ENCODE measurements around the gene SCN11A. TPM values are rescaled to one million over a fixed set of nuclear protein-coding genes. Genes with fewer than 3 reads are reported as not detected.
A peak's percentile ranks its signal among the peaks of the same experiment; 100 is the strongest.

Gene SCN11A
- total RNA-seq, 1 experiment from 2014 or later: not detected

DNA sequence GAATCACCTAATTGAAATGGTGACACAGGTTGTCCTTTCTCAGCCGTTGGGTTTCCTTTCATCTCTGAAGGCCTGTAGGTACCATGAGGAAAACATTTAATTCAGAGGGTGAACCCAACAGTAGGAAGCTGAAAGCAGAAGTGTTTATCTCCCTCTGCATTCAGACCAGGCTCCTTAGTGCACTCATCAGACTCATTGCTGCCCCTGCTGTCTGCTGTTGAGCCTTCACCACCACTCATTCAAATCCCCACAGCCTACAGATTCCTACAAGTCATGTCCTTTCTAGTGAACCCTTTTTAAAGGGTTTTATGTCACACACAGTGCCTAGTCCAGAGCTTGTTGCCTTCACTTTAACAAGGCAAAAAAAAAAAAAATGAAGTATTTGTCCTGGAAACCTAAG lies 13.5 kb upstream of the SCN11A start:
- Histone ChIP-seq H3K4me1 (ENCODE audit: insufficient read depth, low read length) (no peaks in the 10 kb centered on the region), H3K79me2 (ENCODE audit: low read length) (peaks cover 6% of the 10 kb centered on the region; the same call in 1 of the 2 replicates), H2AFZ (ENCODE audit: low read length) (no peak overlapping the region), H3K9ac (ENCODE audit: low read length) (no peak overlapping the region), H3K36me3 (ENCODE audit: low read depth, low read length) (peaks cover 8% of the 10 kb centered on the region; the same call in 1 of the 2 replicates), H3K4me2 (ENCODE audit: low read length) (no peak overlapping the region), H3K27me3 (ENCODE audit: low read length) (no peaks in the 10 kb centered on the region), H3K9me3 (ENCODE audit: low read length) (no peaks in the 10 kb centered on the region), H3F3A (ENCODE audit: low read length, unreplicated experiment) (no peaks in the 10 kb centered on the region), H3K27ac (ENCODE audit: low read length) (no peak overlapping the region), H3K9me2 (replicated peaks; ENCODE audit: low read length) (no peaks in the 10 kb centered on the region), H4K20me1 (ENCODE audit: low read length) (no peaks in the 10 kb centered on the region), H3K4me3 (ENCODE audit: low read length) (no peak overlapping the region)
- CTCF ChIA-PET: interaction anchor here (0.6 kb wide), 1 partner anchor 223 kb away, joined by 7 read pairs; no protein-coding TSS in a partner anchor
- POLR2A ChIA-PET (ENCODE audit: unreplicated experiment): no interaction called here
- TF ChIP-seq, protein P1, sequence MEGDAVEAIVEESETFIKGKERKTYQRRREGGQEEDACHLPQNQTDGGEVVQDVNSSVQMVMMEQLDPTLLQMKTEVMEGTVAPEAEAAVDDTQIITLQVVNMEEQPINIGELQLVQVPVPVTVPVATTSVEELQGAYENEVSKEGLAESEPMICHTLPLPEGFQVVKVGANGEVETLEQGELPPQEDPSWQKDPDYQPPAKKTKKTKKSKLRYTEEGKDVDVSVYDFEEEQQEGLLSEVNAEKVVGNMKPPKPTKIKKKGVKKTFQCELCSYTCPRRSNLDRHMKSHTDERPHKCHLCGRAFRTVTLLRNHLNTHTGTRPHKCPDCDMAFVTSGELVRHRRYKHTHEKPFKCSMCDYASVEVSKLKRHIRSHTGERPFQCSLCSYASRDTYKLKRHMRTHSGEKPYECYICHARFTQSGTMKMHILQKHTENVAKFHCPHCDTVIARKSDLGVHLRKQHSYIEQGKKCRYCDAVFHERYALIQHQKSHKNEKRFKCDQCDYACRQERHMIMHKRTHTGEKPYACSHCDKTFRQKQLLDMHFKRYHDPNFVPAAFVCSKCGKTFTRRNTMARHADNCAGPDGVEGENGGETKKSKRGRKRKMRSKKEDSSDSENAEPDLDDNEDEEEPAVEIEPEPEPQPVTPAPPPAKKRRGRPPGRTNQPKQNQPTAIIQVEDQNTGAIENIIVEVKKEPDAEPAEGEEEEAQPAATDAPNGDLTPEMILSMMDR (conservative IDR thresholded peaks at IDR 0.05; ENCODE audit: low read depth, low read length): peak; percentile 59
- no peak for TF ChIP-seq EZH2phosphoT487 (IDR thresholded peaks at IDR 0.05; ENCODE audit: borderline replicate concordance, low read length)
- peak; percentile 47 for DNase-seq
- BruUV-seq (replicated peaks): no TSS peak
- peak; percentile 98 for ATAC-seq
- intact Hi-C loops (cut with micrococcal nuclease): no loop called here

GRCh38 chr3:39064646-39065045 lies 12.9 kb upstream of the SCN11A start:
- H4K20me1 ChIP-seq (ENCODE audit: low read length): no peaks in the 10 kb centered on the region
- no peaks in the 10 kb centered on the region for H3F3A ChIP-seq (ENCODE audit: low read length, unreplicated experiment)
- H3K9ac ChIP-seq (ENCODE audit: low read length): no peak overlapping the region
- no peak overlapping the region for H2AFZ ChIP-seq (ENCODE audit: low read length)
- H3K4me3 ChIP-seq (ENCODE audit: low read length): no peak overlapping the region
- ATAC-seq (no peak), DNase-seq (no peak)
- intact Hi-C loops (cut with micrococcal nuclease): no loop called here
- POLR2A ChIA-PET (ENCODE audit: unreplicated experiment): no interaction called here
- H3K9me2 ChIP-seq (replicated peaks; ENCODE audit: low read length): no peaks in the 10 kb centered on the region
- CTCF ChIA-PET: no interaction called here
- BruUV-seq (replicated peaks): no TSS peak
- H3K27me3 ChIP-seq (ENCODE audit: low read length): no peaks in the 10 kb centered on the region
- TF ChIP-seq, protein P1 (conservative IDR thresholded peaks at IDR 0.05; ENCODE audit: low read depth, low read length): no peak
- TF ChIP-seq EZH2 (IDR thresholded peaks at IDR 0.05; ENCODE audit: low read length, unreplicated experiment) (no peak), EZH2phosphoT487 (IDR thresholded peaks at IDR 0.05; ENCODE audit: borderline replicate concordance, low read length) (no peak)
- H3K36me3 ChIP-seq (ENCODE audit: low read depth, low read length): peaks cover 5% of the 10 kb centered on the region; the same call in 1 of the 2 replicates
- no peaks in the 10 kb centered on the region for H3K9me3 ChIP-seq (ENCODE audit: low read length)
- H3K4me2 ChIP-seq (ENCODE audit: low read length): no peak overlapping the region
- H3K27ac ChIP-seq (ENCODE audit: low read length): no peak overlapping the region
- H3K4me1 ChIP-seq (ENCODE audit: insufficient read depth, low read length): no peaks in the 10 kb centered on the region
- peaks cover 9% of the 10 kb centered on the region; the same call in 1 of the 2 replicates for H3K79me2 ChIP-seq (ENCODE audit: low read length)

DNA sequence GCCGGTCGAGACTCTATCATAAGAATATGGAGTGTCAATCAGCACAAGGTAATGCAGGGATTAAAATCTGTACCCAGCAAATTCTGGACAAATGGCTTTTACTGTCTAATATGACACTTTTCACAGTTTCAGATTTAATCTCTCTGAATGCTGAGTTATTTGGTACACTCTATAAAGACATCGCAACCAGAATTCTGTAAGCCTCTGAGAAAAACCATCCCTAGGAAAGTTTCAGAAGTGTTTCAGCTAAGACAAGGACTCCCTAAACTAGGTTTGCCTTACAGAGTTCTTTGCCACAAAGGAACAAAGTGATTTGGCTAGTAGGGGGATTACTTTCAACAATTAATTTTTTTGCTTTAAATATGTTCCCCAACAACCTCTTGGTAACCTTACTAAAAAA lies 11.4 kb upstream of the SCN11A start:
- TF ChIP-seq EZH2phosphoT487 (IDR thresholded peaks at IDR 0.05; ENCODE audit: borderline replicate concordance, low read length): no peak
- no peak overlapping the region for H3K27ac ChIP-seq (ENCODE audit: low read length)
- H3K79me2 ChIP-seq (ENCODE audit: low read length): peaks cover 18% of the 10 kb centered on the region
- no peak for ATAC-seq
- H3K9me3 ChIP-seq (ENCODE audit: low read length): no peaks in the 10 kb centered on the region
- H3K4me2 ChIP-seq (ENCODE audit: low read length): no peak overlapping the region
- H3K9ac ChIP-seq (ENCODE audit: low read length): no peak overlapping the region
- no peak for DNase-seq
- H2AFZ ChIP-seq (ENCODE audit: low read length): no peak overlapping the region
- H3K4me1 ChIP-seq (ENCODE audit: insufficient read depth, low read length): no peaks in the 10 kb centered on the region
- POLR2A ChIA-PET (ENCODE audit: unreplicated experiment): no interaction called here
- CTCF ChIA-PET: no interaction called here
- H3F3A ChIP-seq (ENCODE audit: low read length, unreplicated experiment): no peaks in the 10 kb centered on the region
- no peaks in the 10 kb centered on the region for H4K20me1 ChIP-seq (ENCODE audit: low read length)
- peaks cover 5% of the 10 kb centered on the region; the same call in 1 of the 2 replicates for H3K36me3 ChIP-seq (ENCODE audit: low read depth, low read length)
- H3K27me3 ChIP-seq (ENCODE audit: low read length): no peaks in the 10 kb centered on the region
- no TSS peak for BruUV-seq (replicated peaks)
- H3K9me2 ChIP-seq (replicated peaks; ENCODE audit: low read length): no peaks in the 10 kb centered on the region
- no peak overlapping the region for H3K4me3 ChIP-seq (ENCODE audit: low read length)
- intact Hi-C loops (cut with micrococcal nuclease): no loop called here
